Liver (tissue), 9 donors: Measurements from ENCODE around the gene FCN1. TPM values are rescaled to one million over a fixed set of nuclear protein-coding genes. Genes with fewer than 3 reads are reported as not detected.

Experiments
- DNase-seq: peaks from one replicate; pipeline ENCODE4 v3.0.0-alpha.2; 2017; ENCODE audit warnings: low spot score
- H3K27ac ChIP-seq, 2 donors: one replicate each; pipeline ENCODE4 v1.7.0; 2013; ENCODE audit warnings: inconsistent platforms in 2 of 2, low read length in 2 of 2, control low read depth in 1 of 2, low read depth in 1 of 2, mild to moderate bottlenecking in 1 of 2
- H3K27me3 ChIP-seq, 4 donors: one replicate each; pipeline versions ENCODE4 v1.6.1 to v1.7.0; 2013; ENCODE audit warnings: low read length in 3 of 4, inconsistent platforms in 1 of 4, mild to moderate bottlenecking in 1 of 4, moderate library complexity in 1 of 4; ENCODE audit not compliant: control insufficient read depth in 4 of 4, insufficient read depth in 4 of 4
- H3K36me3 ChIP-seq, 4 donors: one replicate each; pipeline versions ENCODE4 v1.6.1 to v1.7.0; 2013; ENCODE audit warnings: low read length in 3 of 4, mild to moderate bottlenecking in 3 of 4, low read depth in 1 of 4, moderate library complexity in 1 of 4; ENCODE audit not compliant: control insufficient read depth in 4 of 4, insufficient read depth in 3 of 4
- H3K4me1 ChIP-seq, 4 donors: one replicate each; pipeline versions ENCODE4 v1.6.1 to v1.7.0; 2013; ENCODE audit warnings: low read length in 3 of 4, mild to moderate bottlenecking in 3 of 4, moderate library complexity in 1 of 4; ENCODE audit not compliant: control insufficient read depth in 4 of 4, insufficient read depth in 4 of 4
- H3K4me3 ChIP-seq, 3 donors: one replicate each; pipeline versions ENCODE4 v1.6.1 to v1.7.0; 2013; ENCODE audit warnings: low read length in 3 of 3, control low read depth in 1 of 3, low read depth in 1 of 3, mild to moderate bottlenecking in 1 of 3
- H3K9ac ChIP-seq, 2 donors: one replicate each; pipeline ENCODE4 v1.7.0; 2013; ENCODE audit warnings: low read length in 2 of 2, mild to moderate bottlenecking in 2 of 2, moderate library complexity in 2 of 2, control low read depth in 1 of 2, low read depth in 1 of 2
- H3K9me3 ChIP-seq, 4 donors: one replicate each; pipeline versions ENCODE4 v1.6.1 to v1.7.0; 2013; ENCODE audit warnings: low read length in 3 of 4; ENCODE audit not compliant: control insufficient read depth in 4 of 4
- EGR1 ChIP-seq, 2 donors: IDR thresholded peaks; 2 replicates each; pipeline ENCODE4 v1.6.1; 2016 to 2018; ENCODE audit warnings: antibody characterized with exemption in 2 of 2, low read depth in 2 of 2
- FOXA1 ChIP-seq: IDR thresholded peaks from 2 replicates; pipeline ENCODE4 v1.6.1; 2016; ENCODE audit warnings: antibody characterized with exemption
- FOXA2 ChIP-seq: IDR thresholded peaks from 2 replicates; pipeline ENCODE4 v1.6.1; 2016; ENCODE audit warnings: antibody characterized with exemption
- GABPA ChIP-seq, 2 donors: IDR thresholded peaks in 1 of 2; conservative IDR thresholded peaks in 1 of 2; 2 replicates each; pipeline ENCODE4 v1.6.1; 2016; ENCODE audit warnings: antibody characterized with exemption in 2 of 2, mild to moderate bottlenecking in 1 of 2, moderate library complexity in 1 of 2
- HNF4A ChIP-seq, 2 donors: conservative IDR thresholded peaks; 2 replicates each; pipeline ENCODE4 v1.6.1; 2016; ENCODE audit warnings: antibody characterized with exemption in 2 of 2, mild to moderate bottlenecking in 2 of 2
- HNF4G ChIP-seq: IDR thresholded peaks from 2 replicates; pipeline ENCODE4 v1.6.1; 2016; ENCODE audit warnings: antibody characterized with exemption
- JUND ChIP-seq, 2 donors: IDR thresholded peaks; 2 replicates each; pipeline ENCODE4 v1.6.1; 2016; ENCODE audit warnings: antibody characterized with exemption in 2 of 2
- NR2F2 ChIP-seq: IDR thresholded peaks from 2 replicates; pipeline ENCODE4 v1.6.1; 2016; ENCODE audit warnings: antibody characterized with exemption
- RAD21 ChIP-seq, 2 donors: IDR thresholded peaks; 2 replicates each; pipeline ENCODE4 v1.6.1; 2016; ENCODE audit warnings: antibody characterized with exemption in 2 of 2, mild to moderate bottlenecking in 2 of 2
- RXRA ChIP-seq, 2 donors: IDR thresholded peaks; 2 replicates each; pipeline ENCODE4 v1.6.1; 2017 to 2018; ENCODE audit warnings: antibody characterized with exemption in 2 of 2, mild to moderate bottlenecking in 1 of 2
- SP1 ChIP-seq: IDR thresholded peaks from 2 replicates; pipeline ENCODE4 v1.6.1; 2018; ENCODE audit warnings: antibody characterized with exemption, mild to moderate bottlenecking
- TAF1 ChIP-seq: conservative IDR thresholded peaks from 2 replicates; pipeline ENCODE4 v1.6.1; 2016; ENCODE audit warnings: antibody characterized with exemption, mild to moderate bottlenecking
- YY1 ChIP-seq: IDR thresholded peaks from 2 replicates; pipeline ENCODE4 v1.6.1; 2016; ENCODE audit warnings: antibody characterized with exemption, mild to moderate bottlenecking
- WGBS: extraction: QIAGEN DNeasy Blood & Tissue Kit; methylation state at CpG from one replicate; pipeline ENCODE4 v1.1.7; 2013; 5-methylcytosine and 5-hydroxymethylcytosine counted together
- polyA plus RNA-seq, 2 donors: library from polyadenylated mRNA; stranded (reverse) in 1 of 2; unstranded in 1 of 2; fragments of 200-250 nt in 1 of 2; fragments of >200 nt in 1 of 2; fragmentation: Nextera tagmentation in 1 of 2; extraction: Ambion mirVana in 1 of 2; gene quantifications; one replicate each; pipeline versions ENCODE4 v1.2.1 to v1.2.3, GENCODE V29; 2013 to 2015
- total RNA-seq, 2 donors: library from RNA; depleted of rRNA; stranded (reverse); fragments of >200 nt; gene quantifications; one replicate each; pipeline ENCODE4 v1.2.3, GENCODE V29; 2014
- TF ChIP-seq, protein P1 (sequence below): IDR thresholded peaks from 2 replicates; pipeline ENCODE4 v1.6.1; 2016; ENCODE audit warnings: antibody characterized with exemption
- TF ChIP-seq, protein P2 (sequence below): IDR thresholded peaks from 2 replicates; pipeline ENCODE4 v1.6.1; 2016; ENCODE audit warnings: antibody characterized with exemption, mild to moderate bottlenecking
- TF ChIP-seq, protein P3 (sequence below): fragments of 150-350 bp; IDR thresholded peaks from 2 replicates; pipeline ENCODE4 v1.5.1; 2017; ENCODE audit warnings: improper control_type of control experiment, low read depth, low read length; ENCODE audit not compliant: missing input control
- TF ChIP-seq, protein P4 (sequence below): IDR thresholded peaks from 2 replicates; pipeline ENCODE4 v1.6.1; 2016; ENCODE audit warnings: antibody characterized with exemption
- TF ChIP-seq, protein P5 (sequence below): IDR thresholded peaks from 2 replicates; pipeline ENCODE4 v1.6.1; 2016; ENCODE audit warnings: antibody characterized with exemption
- donor health status: healthy.
- donor health status: healthy.
- donor health status: healthy.
- donor health status: healthy.
- donor health status: healthy.

The FCN1 gene
- total and polyA plus RNA-seq, 4 donors: 0.97 to 15.0 (median 5.4) TPM

DNA sequence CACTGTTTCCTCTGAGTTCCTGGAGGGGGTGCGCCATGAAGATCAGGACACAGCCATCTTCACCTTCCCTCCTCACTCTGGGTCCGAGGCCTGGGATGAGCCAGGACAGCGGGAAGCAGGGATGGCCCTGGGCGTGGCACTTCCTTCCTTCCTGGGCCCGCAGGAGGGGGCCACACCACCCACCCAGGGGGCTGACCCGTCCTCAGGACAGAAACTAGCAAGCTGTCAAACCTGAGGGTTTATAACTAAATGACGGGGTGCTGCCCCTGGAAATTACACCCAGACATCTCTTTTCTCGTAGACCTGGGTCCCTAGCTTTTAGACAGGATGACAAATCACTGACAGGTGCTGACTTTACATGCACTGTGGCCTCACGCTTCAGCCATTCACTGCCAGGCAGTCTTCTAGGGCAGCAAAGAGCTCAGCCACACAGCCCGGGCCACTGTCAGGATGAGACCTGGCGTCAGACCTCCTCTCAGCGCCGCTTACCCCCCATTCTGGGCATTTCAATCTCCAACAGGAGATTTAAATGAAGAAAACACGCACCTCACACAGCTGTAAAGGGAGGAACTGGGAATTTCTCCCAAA is 29.0 kb downstream of the FCN1 start:
- H3K27ac ChIP-seq: no peak overlapping the region
- no peak overlapping the region for H3K9ac ChIP-seq
- no peaks in the 10 kb centered on the region for H3K36me3 ChIP-seq
- H3K4me1 ChIP-seq: no peaks in the 10 kb centered on the region
- TF ChIP-seq NR2F2: no peak
- TF ChIP-seq HNF4G: no peak
- TF ChIP-seq, protein P1, sequence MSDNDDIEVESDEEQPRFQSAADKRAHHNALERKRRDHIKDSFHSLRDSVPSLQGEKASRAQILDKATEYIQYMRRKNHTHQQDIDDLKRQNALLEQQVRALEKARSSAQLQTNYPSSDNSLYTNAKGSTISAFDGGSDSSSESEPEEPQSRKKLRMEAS: no peak
- no peak for TF ChIP-seq YY1
- TF ChIP-seq JUND (IDR thresholded peaks at IDR 0.05): no peak
- TF ChIP-seq, protein P2, sequence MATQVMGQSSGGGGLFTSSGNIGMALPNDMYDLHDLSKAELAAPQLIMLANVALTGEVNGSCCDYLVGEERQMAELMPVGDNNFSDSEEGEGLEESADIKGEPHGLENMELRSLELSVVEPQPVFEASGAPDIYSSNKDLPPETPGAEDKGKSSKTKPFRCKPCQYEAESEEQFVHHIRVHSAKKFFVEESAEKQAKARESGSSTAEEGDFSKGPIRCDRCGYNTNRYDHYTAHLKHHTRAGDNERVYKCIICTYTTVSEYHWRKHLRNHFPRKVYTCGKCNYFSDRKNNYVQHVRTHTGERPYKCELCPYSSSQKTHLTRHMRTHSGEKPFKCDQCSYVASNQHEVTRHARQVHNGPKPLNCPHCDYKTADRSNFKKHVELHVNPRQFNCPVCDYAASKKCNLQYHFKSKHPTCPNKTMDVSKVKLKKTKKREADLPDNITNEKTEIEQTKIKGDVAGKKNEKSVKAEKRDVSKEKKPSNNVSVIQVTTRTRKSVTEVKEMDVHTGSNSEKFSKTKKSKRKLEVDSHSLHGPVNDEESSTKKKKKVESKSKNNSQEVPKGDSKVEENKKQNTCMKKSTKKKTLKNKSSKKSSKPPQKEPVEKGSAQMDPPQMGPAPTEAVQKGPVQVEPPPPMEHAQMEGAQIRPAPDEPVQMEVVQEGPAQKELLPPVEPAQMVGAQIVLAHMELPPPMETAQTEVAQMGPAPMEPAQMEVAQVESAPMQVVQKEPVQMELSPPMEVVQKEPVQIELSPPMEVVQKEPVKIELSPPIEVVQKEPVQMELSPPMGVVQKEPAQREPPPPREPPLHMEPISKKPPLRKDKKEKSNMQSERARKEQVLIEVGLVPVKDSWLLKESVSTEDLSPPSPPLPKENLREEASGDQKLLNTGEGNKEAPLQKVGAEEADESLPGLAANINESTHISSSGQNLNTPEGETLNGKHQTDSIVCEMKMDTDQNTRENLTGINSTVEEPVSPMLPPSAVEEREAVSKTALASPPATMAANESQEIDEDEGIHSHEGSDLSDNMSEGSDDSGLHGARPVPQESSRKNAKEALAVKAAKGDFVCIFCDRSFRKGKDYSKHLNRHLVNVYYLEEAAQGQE: no peak
- TF ChIP-seq RXRA (IDR thresholded peaks at IDR 0.05): no peak
- no peak for TF ChIP-seq SP1
- TF ChIP-seq, protein P3, sequence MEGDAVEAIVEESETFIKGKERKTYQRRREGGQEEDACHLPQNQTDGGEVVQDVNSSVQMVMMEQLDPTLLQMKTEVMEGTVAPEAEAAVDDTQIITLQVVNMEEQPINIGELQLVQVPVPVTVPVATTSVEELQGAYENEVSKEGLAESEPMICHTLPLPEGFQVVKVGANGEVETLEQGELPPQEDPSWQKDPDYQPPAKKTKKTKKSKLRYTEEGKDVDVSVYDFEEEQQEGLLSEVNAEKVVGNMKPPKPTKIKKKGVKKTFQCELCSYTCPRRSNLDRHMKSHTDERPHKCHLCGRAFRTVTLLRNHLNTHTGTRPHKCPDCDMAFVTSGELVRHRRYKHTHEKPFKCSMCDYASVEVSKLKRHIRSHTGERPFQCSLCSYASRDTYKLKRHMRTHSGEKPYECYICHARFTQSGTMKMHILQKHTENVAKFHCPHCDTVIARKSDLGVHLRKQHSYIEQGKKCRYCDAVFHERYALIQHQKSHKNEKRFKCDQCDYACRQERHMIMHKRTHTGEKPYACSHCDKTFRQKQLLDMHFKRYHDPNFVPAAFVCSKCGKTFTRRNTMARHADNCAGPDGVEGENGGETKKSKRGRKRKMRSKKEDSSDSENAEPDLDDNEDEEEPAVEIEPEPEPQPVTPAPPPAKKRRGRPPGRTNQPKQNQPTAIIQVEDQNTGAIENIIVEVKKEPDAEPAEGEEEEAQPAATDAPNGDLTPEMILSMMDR: no peak
- TF ChIP-seq TAF1: no peak
- TF ChIP-seq EGR1 (IDR thresholded peaks at IDR 0.05; ENCODE audit: low read depth in 2 of 2): no peak
- no peak for TF ChIP-seq RAD21 (IDR thresholded peaks at IDR 0.05)
- TF ChIP-seq HNF4A (conservative IDR thresholded peaks at IDR 0.05): no peak
- no peak for TF ChIP-seq FOXA1
- TF ChIP-seq, protein P4, sequence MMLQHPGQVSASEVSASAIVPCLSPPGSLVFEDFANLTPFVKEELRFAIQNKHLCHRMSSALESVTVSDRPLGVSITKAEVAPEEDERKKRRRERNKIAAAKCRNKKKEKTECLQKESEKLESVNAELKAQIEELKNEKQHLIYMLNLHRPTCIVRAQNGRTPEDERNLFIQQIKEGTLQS: no peak
- no peak for TF ChIP-seq FOXA2
- TF ChIP-seq GABPA (IDR thresholded peaks at IDR 0.05 in 1 of 2, conservative IDR thresholded peaks at IDR 0.05 in 1 of 2): no peak
- TF ChIP-seq, protein P5, sequence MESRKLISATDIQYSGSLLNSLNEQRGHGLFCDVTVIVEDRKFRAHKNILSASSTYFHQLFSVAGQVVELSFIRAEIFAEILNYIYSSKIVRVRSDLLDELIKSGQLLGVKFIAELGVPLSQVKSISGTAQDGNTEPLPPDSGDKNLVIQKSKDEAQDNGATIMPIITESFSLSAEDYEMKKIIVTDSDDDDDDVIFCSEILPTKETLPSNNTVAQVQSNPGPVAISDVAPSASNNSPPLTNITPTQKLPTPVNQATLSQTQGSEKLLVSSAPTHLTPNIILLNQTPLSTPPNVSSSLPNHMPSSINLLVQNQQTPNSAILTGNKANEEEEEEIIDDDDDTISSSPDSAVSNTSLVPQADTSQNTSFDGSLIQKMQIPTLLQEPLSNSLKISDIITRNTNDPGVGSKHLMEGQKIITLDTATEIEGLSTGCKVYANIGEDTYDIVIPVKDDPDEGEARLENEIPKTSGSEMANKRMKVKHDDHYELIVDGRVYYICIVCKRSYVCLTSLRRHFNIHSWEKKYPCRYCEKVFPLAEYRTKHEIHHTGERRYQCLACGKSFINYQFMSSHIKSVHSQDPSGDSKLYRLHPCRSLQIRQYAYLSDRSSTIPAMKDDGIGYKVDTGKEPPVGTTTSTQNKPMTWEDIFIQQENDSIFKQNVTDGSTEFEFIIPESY: no peak
- 73% methylated on average over 14 of the region's 14 CpGs for WGBS
- H3K4me3 ChIP-seq: no peak overlapping the region
- DNase-seq: peak; percentile 27
- no peaks in the 10 kb centered on the region for H3K27me3 ChIP-seq
- no peaks in the 10 kb centered on the region for H3K9me3 ChIP-seq
